GM23338 (cell line): ENCODE results near the gene PA2G4. TPM values are rescaled to one million over a fixed set of nuclear protein-coding genes. Genes with fewer than 3 reads are reported as not detected.
"Not testable (repeated sequence)": the region's sequence is repeated elsewhere in the genome, so short reads cannot be mapped to it uniquely, and the experiment has no call there.

Experiments
- ATAC-seq: fragments of 200-7000 bp; cut with Tn5 transposase; 3 replicates; pipeline ENCODE4 v1.9.1; 2020
- DNase-seq: peaks from one replicate; pipeline ENCODE4 v3.0.0-alpha.2; 2015; ENCODE audit warnings: low spot score
- H2AFZ ChIP-seq: fragments of 200-600 bp; sonication (generic); 2 replicates; pipeline ENCODE4 v1.8.0; 2016; ENCODE audit warnings: antibody characterized with exemption, mild to moderate bottlenecking, moderate library complexity
- H3F3A ChIP-seq: fragments of 200-600 bp; sonication (generic); replicated peaks from 2 replicates; pipeline ENCODE4 v1.8.0; 2017; ENCODE audit warnings: antibody characterized with exemption, mixed run types, low read depth
- H3K27ac ChIP-seq: fragments of 200-600 bp; sonication (generic); 2 replicates; pipeline ENCODE4 v1.6.1; 2016; ENCODE audit warnings: low read depth
- H3K27me3 ChIP-seq: fragments of 200-600 bp; sonication (generic); 2 replicates; pipeline ENCODE4 v1.8.0; 2016; ENCODE audit warnings: mild to moderate bottlenecking, mixed run types, moderate library complexity; ENCODE audit not compliant: insufficient read depth
- H3K36me3 ChIP-seq: fragments of 200-600 bp; sonication (generic); 2 replicates; pipeline ENCODE4 v1.8.0; 2016; ENCODE audit warnings: mild to moderate bottlenecking; ENCODE audit not compliant: insufficient read depth
- H3K4me1 ChIP-seq: fragments of 200-600 bp; sonication (generic); 2 replicates; pipeline ENCODE4 v1.8.0; 2016; ENCODE audit warnings: mild to moderate bottlenecking, moderate library complexity; ENCODE audit not compliant: insufficient read depth
- H3K4me2 ChIP-seq: fragments of 200-600 bp; sonication (generic); 2 replicates; pipeline ENCODE4 v1.7.1; 2017; ENCODE audit warnings: mixed run types
- H3K4me3 ChIP-seq: fragments of 200-600 bp; sonication (generic); 2 replicates; pipeline ENCODE4 v1.6.1; 2016; ENCODE audit warnings: mixed run types
- H3K79me2 ChIP-seq: fragments of 200-600 bp; sonication (generic); replicated peaks from 2 replicates; pipeline ENCODE4 v1.8.0; 2017; ENCODE audit warnings: mild to moderate bottlenecking; ENCODE audit not compliant: insufficient read depth
- H3K9me2 ChIP-seq: fragments of 200-600 bp; sonication (generic); 2 replicates; pipeline ENCODE4 v1.8.0; 2017; ENCODE audit not compliant: insufficient read depth
- H4K20me1 ChIP-seq: fragments of 200-600 bp; sonication (generic); replicated peaks from 2 replicates; pipeline ENCODE4 v1.8.0; 2017; ENCODE audit warnings: mild to moderate bottlenecking; ENCODE audit not compliant: insufficient read depth
- H3K27ac Mint-ChIP-seq: 2 replicates; pipeline ENCODE4 v1.8.0; 2020; ENCODE audit warnings: inconsistent platforms, mild to moderate bottlenecking, moderate library complexity, mixed read lengths
- H3K27me3 Mint-ChIP-seq: 3 replicates; pipeline ENCODE4 v1.8.0; 2022; ENCODE audit warnings: low read depth, mild to moderate bottlenecking, moderate library complexity, mixed read lengths, inconsistent platforms; ENCODE audit not compliant: insufficient read depth, poor library complexity
- H3K36me3 Mint-ChIP-seq: 3 replicates; pipeline ENCODE4 v1.8.0; 2021; ENCODE audit warnings: low read depth, mild to moderate bottlenecking, inconsistent platforms, moderate library complexity, mixed read lengths
- H3K4me1 Mint-ChIP-seq: 3 replicates; pipeline ENCODE4 v1.8.0; 2020; ENCODE audit warnings: mild to moderate bottlenecking, inconsistent platforms, mixed read lengths
- H3K4me3 Mint-ChIP-seq: 3 replicates; pipeline ENCODE4 v1.8.0; 2021; ENCODE audit warnings: moderate library complexity, mild to moderate bottlenecking, inconsistent platforms, mixed read lengths
- H3K9me3 Mint-ChIP-seq: 3 replicates; pipeline ENCODE4 v1.8.0; 2020; ENCODE audit warnings: moderate library complexity, mild to moderate bottlenecking, inconsistent platforms, mixed read lengths
- ETS1 ChIP-seq: IDR thresholded peaks from 2 replicates; pipeline ENCODE4 v1.6.1; 2016; ENCODE audit warnings: antibody characterized with exemption
- POLR2AphosphoS5 ChIP-seq: IDR thresholded peaks from 2 replicates; pipeline ENCODE4 v1.6.1; 2016; ENCODE audit warnings: antibody characterized with exemption, low read depth
- ZNF462 ChIP-seq: fragments of 250-450 bp; sonication (Bioruptor Pico); IDR thresholded peaks from 2 replicates; pipeline ENCODE4 v1.5.0; 2020; ENCODE audit warnings: mild to moderate bottlenecking, moderate library complexity
- polyA plus RNA-seq: library from polyadenylated mRNA; unstranded; fragments of >200 nt; fragmentation: Nextera tagmentation; extraction: Ambion mirVana; gene quantifications from 2 replicates; pipeline ENCODE4 v1.2.1, GENCODE V29; 2016
- total RNA-seq: library from RNA; depleted of rRNA; stranded (reverse); fragments of >200 nt; shearing (Covaris generic); gene quantifications from 2 replicates; pipeline ENCODE4 v1.2.3, GENCODE V29; 2014
- TF ChIP-seq, protein P1 (sequence below): IDR thresholded peaks from one replicate; pipeline ENCODE4 v1.6.1; 2018; ENCODE audit warnings: antibody characterized with exemption; ENCODE audit not compliant: unreplicated experiment

The PA2G4 gene
- total and polyA plus RNA-seq, 2 experiments from 2014 or later, result 237 to 373 TPM

GRCh38 chr12:56071648-56072047 is 32.7 kb upstream of the PA2G4 start (continued):
- TF ChIP-seq ZNF462 (CRISPR knock-in tag) (no peak), POLR2AphosphoS5 (no peak)

GRCh38 chr12:56074396-56074795 is 30.0 kb upstream of the PA2G4 start:
- DNase-seq (no peak), ATAC-seq (no peak)
- H3K9me3 Mint-ChIP-seq, result peaks cover 3% of the 10 kb centered on the region; the same call in 1 of the 3 replicates
- Histone ChIP-seq H3K4me3 (no peak overlapping the region), H3K79me2 (no peaks in the 10 kb centered on the region), H3K27ac (no peak overlapping the region), H3K36me3 (no peaks in the 10 kb centered on the region), H3K27me3 (no peaks in the 10 kb centered on the region), H4K20me1 (no peaks in the 10 kb centered on the region), H3F3A (0 out of 2 replicates have a peak, but pooled peaks cover 11% of the 10 kb centered on the region), H2AFZ (no peak overlapping the region), H3K4me2 (no peak overlapping the region), H3K4me1 (no peaks in the 10 kb centered on the region), H3K9me2 (no peaks in the 10 kb centered on the region)
- H3K4me1 Mint-ChIP-seq, result peaks cover 7% of the 10 kb centered on the region
- no peak overlapping the region for H3K4me3 Mint-ChIP-seq
- H3K27ac Mint-ChIP-seq, result no peak overlapping the region
- H3K27me3 Mint-ChIP-seq, result peaks cover 9% of the 10 kb centered on the region
- H3K36me3 Mint-ChIP-seq, result 0 out of 3 replicates have a peak, but pooled peaks cover 3% of the 10 kb centered on the region
- TF ChIP-seq, protein P1, sequence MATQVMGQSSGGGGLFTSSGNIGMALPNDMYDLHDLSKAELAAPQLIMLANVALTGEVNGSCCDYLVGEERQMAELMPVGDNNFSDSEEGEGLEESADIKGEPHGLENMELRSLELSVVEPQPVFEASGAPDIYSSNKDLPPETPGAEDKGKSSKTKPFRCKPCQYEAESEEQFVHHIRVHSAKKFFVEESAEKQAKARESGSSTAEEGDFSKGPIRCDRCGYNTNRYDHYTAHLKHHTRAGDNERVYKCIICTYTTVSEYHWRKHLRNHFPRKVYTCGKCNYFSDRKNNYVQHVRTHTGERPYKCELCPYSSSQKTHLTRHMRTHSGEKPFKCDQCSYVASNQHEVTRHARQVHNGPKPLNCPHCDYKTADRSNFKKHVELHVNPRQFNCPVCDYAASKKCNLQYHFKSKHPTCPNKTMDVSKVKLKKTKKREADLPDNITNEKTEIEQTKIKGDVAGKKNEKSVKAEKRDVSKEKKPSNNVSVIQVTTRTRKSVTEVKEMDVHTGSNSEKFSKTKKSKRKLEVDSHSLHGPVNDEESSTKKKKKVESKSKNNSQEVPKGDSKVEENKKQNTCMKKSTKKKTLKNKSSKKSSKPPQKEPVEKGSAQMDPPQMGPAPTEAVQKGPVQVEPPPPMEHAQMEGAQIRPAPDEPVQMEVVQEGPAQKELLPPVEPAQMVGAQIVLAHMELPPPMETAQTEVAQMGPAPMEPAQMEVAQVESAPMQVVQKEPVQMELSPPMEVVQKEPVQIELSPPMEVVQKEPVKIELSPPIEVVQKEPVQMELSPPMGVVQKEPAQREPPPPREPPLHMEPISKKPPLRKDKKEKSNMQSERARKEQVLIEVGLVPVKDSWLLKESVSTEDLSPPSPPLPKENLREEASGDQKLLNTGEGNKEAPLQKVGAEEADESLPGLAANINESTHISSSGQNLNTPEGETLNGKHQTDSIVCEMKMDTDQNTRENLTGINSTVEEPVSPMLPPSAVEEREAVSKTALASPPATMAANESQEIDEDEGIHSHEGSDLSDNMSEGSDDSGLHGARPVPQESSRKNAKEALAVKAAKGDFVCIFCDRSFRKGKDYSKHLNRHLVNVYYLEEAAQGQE, result no peak
- TF ChIP-seq ETS1, result no peak

DNA sequence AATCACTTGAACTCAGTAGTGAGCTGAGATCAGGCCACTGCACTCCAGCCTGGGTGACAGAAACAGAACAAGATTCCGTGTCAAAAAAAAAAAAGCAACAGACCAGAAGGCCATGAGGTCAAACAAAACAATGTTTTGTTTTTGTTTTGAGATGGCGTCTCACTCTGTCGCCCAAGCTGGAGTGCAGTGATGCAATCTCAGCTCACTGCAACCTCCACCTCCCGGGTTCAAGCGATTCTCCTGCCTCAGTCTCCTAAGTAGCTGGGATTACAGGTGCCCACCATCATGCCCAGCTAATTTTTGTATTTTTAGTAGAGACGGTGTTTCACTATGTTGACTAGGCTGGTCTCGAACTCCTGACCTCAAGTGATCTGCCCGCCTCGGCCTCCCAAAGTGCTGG is 26.4 kb upstream of the PA2G4 start:
- H3K4me1 ChIP-seq, result peaks cover 21% of the 10 kb centered on the region
- not testable (repeated sequence) for H3K27me3 ChIP-seq, ATAC-seq, H3K4me3 ChIP-seq, H3K27me3 Mint-ChIP-seq, H3K4me3 Mint-ChIP-seq, H3K36me3 Mint-ChIP-seq, H3K36me3 ChIP-seq, H3K4me2 ChIP-seq, DNase-seq, H3K9me3 Mint-ChIP-seq, H3K27ac Mint-ChIP-seq, H3K9me2 ChIP-seq
- H2AFZ ChIP-seq, result peak overlapping the region; percentile 66; the same call in 1 of the 2 replicates
- peaks cover 22% of the 10 kb centered on the region for H3K79me2 ChIP-seq
- H4K20me1 ChIP-seq, result peaks cover 12% of the 10 kb centered on the region; the same call in 1 of the 2 replicates
- peak overlapping the region; percentile 98 for H3K27ac ChIP-seq
- 0 out of 2 replicates have a peak, but pooled peaks cover 16% of the 10 kb centered on the region for H3F3A ChIP-seq
- H3K4me1 Mint-ChIP-seq, result peaks cover 29% of the 10 kb centered on the region
